ENCODE results near the gene STOML1.

Gene STOML1

DNA sequence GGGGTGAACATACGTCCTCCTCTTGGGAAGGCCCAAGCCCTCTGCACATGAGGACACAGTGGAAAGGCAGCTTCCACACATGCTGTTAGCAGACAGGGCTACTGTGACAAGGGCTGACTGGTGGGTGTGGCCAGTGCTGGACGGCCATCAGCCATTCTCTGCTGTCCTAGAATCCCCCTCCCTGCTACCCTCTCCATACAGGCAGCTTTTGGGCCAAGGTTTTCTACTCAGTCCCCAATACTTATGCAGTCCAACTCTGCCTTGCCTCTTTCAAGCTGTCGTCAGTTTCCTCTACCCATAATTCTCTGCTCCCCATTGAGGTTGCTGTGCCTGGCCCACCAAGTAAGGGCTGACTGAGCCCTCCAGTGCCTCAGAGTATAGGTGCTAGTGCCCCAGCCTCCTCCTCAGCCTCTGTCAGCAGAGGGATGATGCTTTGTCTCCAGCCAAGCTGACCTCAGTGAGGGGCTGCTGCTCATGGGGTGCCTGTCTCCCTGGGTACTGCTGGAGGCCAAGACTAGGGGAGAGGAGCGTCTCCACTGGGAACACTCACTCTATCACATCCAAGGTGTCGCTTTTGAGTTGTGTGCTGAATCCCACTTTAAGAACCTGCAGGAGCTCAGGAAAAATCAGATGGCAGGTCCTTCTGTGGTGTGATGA is 63.0 kb downstream of the STOML1 start:
- no peak for DNase-seq (ENCODE audit: low read depth)

Data from CMK (cell line).